SH-SY5Y (cell line): ENCODE measurements around the gene MAPK14.

ENCODE experiments used
- GATA2 ChIP-seq: IDR thresholded peaks from 2 replicates; pipeline ENCODE4 v1.6.1; 2011; ENCODE audit warnings: mild to moderate bottlenecking, low read depth, low read length
- GATA3 ChIP-seq: IDR thresholded peaks from 2 replicates; pipeline ENCODE4 v1.6.1; 2011; ENCODE audit warnings: low read depth, mild to moderate bottlenecking, low read length, moderate library complexity

DNA sequence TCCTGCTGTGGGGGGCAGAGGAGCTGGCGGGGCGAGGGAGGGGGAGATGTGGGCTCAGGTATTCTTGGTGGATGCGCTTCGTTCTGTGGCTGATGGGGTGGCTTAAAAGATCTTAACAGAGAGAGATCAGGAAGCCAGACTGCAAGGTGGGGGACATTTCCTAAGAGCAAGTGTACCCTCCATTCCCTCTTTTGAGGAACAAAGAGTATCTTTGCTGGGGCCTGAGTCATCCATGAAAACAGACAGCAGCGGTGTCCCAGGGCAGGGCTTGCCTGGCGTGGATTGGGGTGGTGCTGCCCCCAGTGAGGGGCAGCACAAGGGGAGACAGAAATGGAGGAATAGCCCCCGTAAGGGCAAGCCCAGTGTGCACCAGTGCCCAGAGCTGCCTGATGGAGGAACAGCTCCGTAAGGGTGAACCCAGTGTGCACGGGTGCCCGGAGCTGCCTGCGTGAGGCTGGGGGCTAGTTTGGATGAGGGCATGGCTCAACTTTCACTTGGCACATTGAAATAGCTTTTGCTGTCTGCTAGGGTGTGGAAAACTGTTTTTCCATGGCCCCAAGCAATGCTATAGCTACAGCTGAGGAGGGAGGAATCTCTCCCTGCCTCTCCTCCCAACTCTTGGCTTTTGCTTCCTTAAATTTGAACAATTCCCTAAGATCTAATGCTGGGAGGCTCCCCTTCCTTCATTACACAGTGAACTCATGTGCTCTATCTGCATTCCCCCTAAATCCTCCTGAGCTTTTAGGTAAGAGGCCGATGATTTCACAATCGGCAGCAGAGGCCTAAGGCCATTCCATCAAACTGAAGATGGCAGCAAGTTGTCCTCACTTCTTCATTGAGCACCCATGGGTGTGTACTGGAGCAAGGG, 115.6 kb downstream of the MAPK14 start:
- TF ChIP-seq GATA2 (no peak), GATA3 (no peak)
